Cortex of kidney (tissue), 1 donor: ENCODE results near the gene CSN1S1.

ENCODE experiments used
- DNase-seq: peaks from one replicate; lab custom pipeline; 2025; lab: John Stamatoyannopoulos, UW

The CSN1S1 gene

DNA sequence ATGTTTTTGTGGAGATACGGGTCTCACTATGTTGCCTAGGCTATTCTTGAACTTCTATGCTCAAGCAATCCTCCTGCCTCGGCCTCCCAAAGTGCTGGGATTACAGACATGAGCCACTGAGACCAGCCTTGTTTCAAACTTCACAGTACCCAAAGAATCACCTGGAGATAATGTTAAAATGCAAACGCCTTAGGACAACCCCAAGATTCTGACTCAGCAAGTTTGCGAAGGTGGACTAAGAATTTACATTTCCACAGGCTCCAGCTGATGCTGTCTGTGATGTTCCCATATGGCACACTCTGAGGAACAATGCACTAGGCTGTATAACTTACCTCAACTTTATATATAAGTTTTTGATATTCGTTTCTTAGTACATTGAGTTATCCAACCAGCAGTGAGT lies 63.9 kb downstream of the CSN1S1 start:
- no peak for DNase-seq

DNA sequence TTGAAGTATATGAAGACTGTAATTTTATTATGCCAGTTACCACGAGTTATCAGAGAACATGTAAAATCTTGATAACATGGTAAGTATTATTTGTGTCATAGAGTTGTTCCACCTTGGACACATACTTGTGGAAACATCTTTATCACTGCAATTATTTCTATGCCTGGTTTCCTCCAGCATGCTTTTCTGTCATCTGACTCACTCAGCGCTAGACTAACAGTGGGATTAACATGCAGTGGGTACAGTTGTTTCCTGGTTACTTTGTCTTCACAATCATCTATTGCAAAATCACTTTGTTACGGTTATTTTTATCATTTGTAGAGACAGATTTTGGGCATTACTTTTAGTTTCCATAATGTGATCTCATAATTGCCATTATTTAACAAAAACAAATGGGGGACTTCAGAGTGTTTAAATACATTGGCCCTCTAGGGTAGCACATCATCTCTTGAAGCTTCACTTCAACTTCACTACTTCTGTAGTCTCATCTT lies 64.7 kb downstream of the CSN1S1 start, which contains the start of gene STATH:
STATH (plus strand) TSS at position 441 of the 491 bp plus-strand sequence. CDS start 2,472 bp downstream, outside the sequence.
- no peak for DNase-seq
